ENCODE measurements around the gene CYP27A1. TPM values are rescaled to one million over a fixed set of nuclear protein-coding genes. Genes with fewer than 3 reads are reported as not detected.

CYP27A1 gene
- total and polyA plus RNA-seq, 2 of the 8 experiments (the other 6 are each of a cell fraction or from before 2014, with no cell fraction given) = 5.4 to 14.7 TPM

- Histone ChIP-seq H3K23ac (ENCODE audit: insufficient read length) (no peak overlapping the region), H4K20me1 (replicated peaks in 1 of 2; ENCODE audit: control insufficient read depth in 1 of 2, insufficient read depth in 2 of 2, low read length in 2 of 2) (peaks cover 0 to 9% of the 10 kb centered on the region in 2 experiments), H2BK5ac (ENCODE audit: low read depth, low read length) (no peak overlapping the region), H3K27me3 (replicated peaks in 1 of 4; ENCODE audit: control insufficient read depth in 3 of 4, extremely low read depth in 1 of 4, insufficient read depth in 3 of 4, low read length in 3 of 4) (no peaks in the 10 kb centered on the region), H3K9ac (replicated peaks in 1 of 4; ENCODE audit: extremely low read depth in 1 of 4, low read depth in 3 of 4, low read length in 3 of 4) (no peak overlapping the region; a peak in 1 of 7 replicates), H2BK15ac (ENCODE audit: low read length) (no peak overlapping the region), H3K9me3 (ENCODE audit: insufficient read depth in 2 of 2, low read depth in 1 of 2, low read length in 1 of 2) (no peaks in the 10 kb centered on the region), H4K8ac (ENCODE audit: extremely low read depth, insufficient read depth, low read length) (no peak overlapping the region), H4K91ac (replicated peaks; ENCODE audit: insufficient read length, low read length) (no peak overlapping the region), H3K14ac (ENCODE audit: insufficient read length) (no peak overlapping the region), H2BK12ac (ENCODE audit: low read depth, low read length) (no peak overlapping the region), H2AK5ac (ENCODE audit: low read depth, low read length) (peak overlapping the region; percentile 67; the same call in 1 of the 2 replicates), H3K27ac (ENCODE audit: low read depth, low read length) (no peak overlapping the region), H3K79me1 (ENCODE audit: low read depth, low read length) (peaks cover 16% of the 10 kb centered on the region), H3K4me3 (ENCODE audit: extremely low read depth in 1 of 4, insufficient read depth in 2 of 4, low read depth in 3 of 4, low read length in 4 of 4) (no peak overlapping the region), H3K56ac (replicated peaks; ENCODE audit: insufficient read length, low read depth, low read length) (no peak overlapping the region), H3K18ac (ENCODE audit: extremely low read depth, low read length) (no peak overlapping the region), H2BK120ac (replicated peaks; ENCODE audit: low read depth, low read length) (no peak overlapping the region), H2AFZ (ENCODE audit: low read length) (no peak overlapping the region), H4K5ac (ENCODE audit: insufficient read length, low read depth, low read length) (no peak overlapping the region), H3K23me2 (ENCODE audit: low read depth, low read length) (0 out of 2 replicates have a peak, but pooled peaks cover 2% of the 10 kb centered on the region), H3K79me2 (ENCODE audit: control insufficient read depth in 1 of 2, insufficient read depth in 2 of 2, low read length in 2 of 2) (peaks cover 3 to 60% of the 10 kb centered on the region in 2 experiments), H3K4ac (replicated peaks; ENCODE audit: insufficient read length, low read depth, low read length) (no peak overlapping the region), H3K36me3 (ENCODE audit: control insufficient read depth in 2 of 4, insufficient read depth in 4 of 4, low read length in 3 of 4) (peaks cover 0 to 9% (median under 1%) of the 10 kb centered on the region in 4 experiments; a peak in 6 of 8 replicates), H2BK20ac (ENCODE audit: low read length) (no peak overlapping the region), H3K4me2 (ENCODE audit: insufficient read depth in 1 of 2, low read depth in 2 of 2, low read length in 2 of 2) (no peak overlapping the region), H3K4me1 (replicated peaks in 1 of 4; ENCODE audit: control insufficient read depth in 3 of 4, insufficient read depth in 4 of 4, low read length in 3 of 4) (peaks cover 0 to 17% (median 6%) of the 10 kb centered on the region in 4 experiments; a peak in 5 of 7 replicates)
- TF ChIP-seq HDAC2 (IDR thresholded peaks at IDR 0.05; ENCODE audit: borderline replicate concordance in 1 of 2, low read depth in 2 of 2, low read length in 2 of 2) (no peak), USF2 (IDR thresholded peaks at IDR 0.05; ENCODE audit: low read length) (no peak), ZNF274 (IDR thresholded peaks at IDR 0.05; ENCODE audit: borderline replicate concordance, extremely low read depth, low read length) (no peak), EGR1 (IDR thresholded peaks at IDR 0.05; ENCODE audit: borderline replicate concordance, low read depth, low read length) (no peak), SIN3A (conservative IDR thresholded peaks at IDR 0.05 in 1 of 2, IDR thresholded peaks at IDR 0.05 in 1 of 2; ENCODE audit: low read depth in 1 of 2, low read length in 2 of 2) (no peak), RXRA (IDR thresholded peaks at IDR 0.05; ENCODE audit: insufficient read depth, low read depth, low read length) (no peak), RBBP5 (IDR thresholded peaks at IDR 0.05; ENCODE audit: borderline replicate concordance, low read depth, low read length) (no peak)
- DNase-seq (ENCODE audit: low read depth in 1 of 2, low spot score in 2 of 2) = no peak
- no peak for FAIRE-seq
- 86% methylated on average over 2 of the region's 2 CpGs; no CpG with 5 or more reads in 1 of the 2 experiments for WGBS, 2 experiments (ENCODE audit: extremely low coverage in 1 of 2, insufficient coverage in 1 of 2, insufficient read length in 1 of 2, insufficient replicate concordance in 2 of 2, low coverage in 1 of 2, low lambda C conversion rate in 2 of 2, missing lambda C conversion rate in 1 of 2)
- ChIA-PET CTCF (ENCODE audit: partially characterized antibody) (interaction anchor here (1.2 to 3.6 kb wide), 4 partner anchors 10 to 130 kb away, joined by 4 to 29 read pairs (median 8); partner anchors contain the start of gene TTLL4), POLR2A (ENCODE audit: partially characterized antibody) (interaction anchor here (1.8 kb wide), 1 partner anchor 22 kb away, joined by 7 read pairs; the partner anchor contains the start of gene TTLL4)
Measured at GRCh38 chr2:218732761-218733158, 49.2 kb upstream of the CYP27A1 start.
